HG03139 (cell line): ENCODE measurements around the gene ZNF90.
"Not testable (repeated sequence)": the region's sequence is repeated elsewhere in the genome, so short reads cannot be mapped to it uniquely, and the experiment has no call there.

Experiments
- ATAC-seq: cut with Tn5 transposase; IDR thresholded peaks from one replicate; pipeline ENCODE4 v1.9.1; 2021; ENCODE audit not compliant: unreplicated experiment

Gene ZNF90

GRCh38 chr19:20102097-20102496 lies 24.3 kb downstream of the ZNF90 start:
- ATAC-seq = no peak

GRCh38 chr19:20103091-20103740 lies 25.4 kb downstream of the ZNF90 start:
- no peak for ATAC-seq

- ATAC-seq = no peak
Measured at GRCh38 chr19:20107301-20107700, 29.5 kb downstream of the ZNF90 start.

- ATAC-seq = not testable (repeated sequence)
Measured at GRCh38 chr19:20118064-20118839, 40.5 kb downstream of the ZNF90 start.

- no peak for ATAC-seq
Measured at GRCh38 chr19:20124879-20125278, 47.1 kb downstream of the ZNF90 start.

GRCh38 chr19:20132933-20133332 lies 55.1 kb downstream of the ZNF90 start:
- ATAC-seq = not testable (repeated sequence)

GRCh38 chr19:20137714-20138113 lies 59.9 kb downstream of the ZNF90 start:
- not testable (repeated sequence) for ATAC-seq

GRCh38 chr19:20151617-20152145 lies 73.9 kb downstream of the ZNF90 start:
- no peak for ATAC-seq

GRCh38 chr19:20152506-20152905 lies 74.7 kb downstream of the ZNF90 start:
- ATAC-seq = not testable (repeated sequence)

GRCh38 chr19:20153281-20153680 lies 75.5 kb downstream of the ZNF90 start:
- ATAC-seq = no peak

GRCh38 chr19:20154636-20155035 lies 76.8 kb downstream of the ZNF90 start:
- no peak for ATAC-seq

- no peak for ATAC-seq
Measured at GRCh38 chr19:20162821-20163220, 85.0 kb downstream of the ZNF90 start.

GRCh38 chr19:20164456-20164855 lies 86.7 kb downstream of the ZNF90 start:
- no peak for ATAC-seq

GRCh38 chr19:20165971-20166592 lies 88.3 kb downstream of the ZNF90 start:
- no peak for ATAC-seq

- ATAC-seq = peak; percentile 86
Measured at GRCh38 chr19:20167020-20167644, 89.3 kb downstream of the ZNF90 start, which contains the start of gene ZNF486. Gene ZNF486, plus strand, starts transcription at chr19:20167214. Its CDS starts 117 bp downstream, at chr19:20167331.

- no peak for ATAC-seq
Measured at GRCh38 chr19:20167651-20168122, 89.9 kb downstream of the ZNF90 start.
